GF-D8 (cell line): Measurements from ENCODE around the gene PRM2.

Source experiments
- DNase-seq: peaks from one replicate; lab custom pipeline; 2025; lab: John Stamatoyannopoulos, UW

Gene PRM2

GRCh38 chr16:11225677-11226549 is 50.4 kb downstream of the PRM2 start:
- no peak for DNase-seq
